H1 (cell line): ENCODE measurements around the gene ZDHHC24. TPM values are rescaled to one million over a fixed set of nuclear protein-coding genes. Genes with fewer than 3 reads are reported as not detected.

Experiments used
- CTCF ChIA-PET: fragments of 300-600 bp; sonication (Branson Sonifier 250); formaldehyde crosslinking; loops from one replicate; lab custom pipeline; 2021; ENCODE audit not compliant: partially characterized antibody; lab: Charles Lee
- POLR2A ChIA-PET: fragments of 300-600 bp; sonication (Branson Sonifier 250); formaldehyde crosslinking; loops from one replicate; lab custom pipeline; 2021; ENCODE audit warnings: inconsistent platforms; ENCODE audit not compliant: partially characterized antibody; lab: Charles Lee
- DNase-seq, 2 experiments: peaks; one replicate each; pipeline versions ENCODE4 v3.0.0 to v3.0.0-alpha.2; 2010 to 2022; ENCODE audit warnings: low spot score in 2 of 2, low read depth in 1 of 2, mixed read lengths in 1 of 2
- FAIRE-seq: peaks from 2 replicates; lab custom pipeline; 2011; peaks lifted over from hg19 to GRCh38; lab: Jason Lieb, UNC
- H2AFZ ChIP-seq: 2 replicates; pipeline ENCODE4 v1.8.1; 2012; ENCODE audit warnings: low read length, inconsistent platforms
- H2AK5ac ChIP-seq: 2 replicates; pipeline ENCODE4 v1.6.1; 2013; ENCODE audit warnings: low read depth, low read length
- H2BK120ac ChIP-seq: replicated peaks from 2 replicates; pipeline ENCODE3; 2013; ENCODE audit warnings: low read depth, low read length, inconsistent platforms
- H2BK12ac ChIP-seq: 2 replicates; pipeline ENCODE4 v1.6.1; 2013; ENCODE audit warnings: low read depth, low read length
- H2BK15ac ChIP-seq: 2 replicates; pipeline ENCODE4 v1.6.1; 2013; ENCODE audit warnings: low read length
- H2BK20ac ChIP-seq: 2 replicates; pipeline ENCODE4 v1.6.1; 2013; ENCODE audit warnings: low read length
- H2BK5ac ChIP-seq: 2 replicates; pipeline ENCODE4 v1.6.1; 2013; ENCODE audit warnings: low read depth, low read length
- H3K14ac ChIP-seq: 2 replicates; pipeline ENCODE4 v1.6.1; 2013; ENCODE audit warnings: inconsistent platforms; ENCODE audit not compliant: insufficient read length
- H3K18ac ChIP-seq: 2 replicates; pipeline ENCODE4 v1.6.1; 2013; ENCODE audit warnings: low read length; ENCODE audit errors: extremely low read depth
- H3K23ac ChIP-seq: 2 replicates; pipeline ENCODE4 v1.6.1; 2013; ENCODE audit warnings: inconsistent platforms; ENCODE audit not compliant: insufficient read length
- H3K23me2 ChIP-seq: 2 replicates; pipeline ENCODE4 v1.6.1; 2013; ENCODE audit warnings: low read depth, low read length
- H3K27ac ChIP-seq: 2 replicates; pipeline ENCODE4 v1.6.1; 2011; ENCODE audit warnings: low read depth, low read length, inconsistent platforms
- H3K27me3 ChIP-seq, 4 experiments: replicated peaks in 1 of 4; 1 replicate in 1 of 4; 2 replicates in 3 of 4; pipeline versions ENCODE4 v1.6.1 to v1.8.1; 2011 to 2013; ENCODE audit warnings: low read length in 3 of 4, mild to moderate bottlenecking in 3 of 4, inconsistent platforms in 2 of 4, mixed read lengths in 2 of 4, moderate library complexity in 1 of 4; ENCODE audit not compliant: control insufficient read depth in 3 of 4, insufficient read depth in 3 of 4; ENCODE audit errors: extremely low read depth in 1 of 4
- H3K36me3 ChIP-seq, 4 experiments: 2 replicates each; pipeline versions ENCODE4 v1.6.1 to v1.8.1; 2011 to 2013; ENCODE audit warnings: mild to moderate bottlenecking in 4 of 4, low read length in 3 of 4, moderate library complexity in 2 of 4, control low read depth in 1 of 4, inconsistent platforms in 1 of 4; ENCODE audit not compliant: insufficient read depth in 4 of 4, control insufficient read depth in 2 of 4
- H3K4ac ChIP-seq: replicated peaks from 2 replicates; pipeline ENCODE3; 2013; ENCODE audit warnings: low read length, low read depth, mixed read lengths, inconsistent platforms; ENCODE audit not compliant: insufficient read length
- H3K4me1 ChIP-seq, 4 experiments: replicated peaks in 1 of 4; 1 replicate in 1 of 4; 2 replicates in 3 of 4; pipeline versions ENCODE4 v1.6.1 to v1.8.1; 2011 to 2013; ENCODE audit warnings: low read length in 3 of 4, inconsistent platforms in 2 of 4, mixed read lengths in 1 of 4; ENCODE audit not compliant: insufficient read depth in 4 of 4, control insufficient read depth in 3 of 4
- H3K4me2 ChIP-seq, 2 experiments: 2 replicates each; pipeline versions ENCODE4 v1.6.1 to v1.8.1; 2011 to 2013; ENCODE audit warnings: low read depth in 2 of 2, low read length in 2 of 2, control low read depth in 1 of 2, inconsistent platforms in 1 of 2, mild to moderate bottlenecking in 1 of 2; ENCODE audit not compliant: insufficient read depth in 1 of 2
- H3K4me3 ChIP-seq, 4 experiments: fragments of 200-600, 300-600 bp in 1 of 4; sonication (generic), shearing (Covaris generic), sonication (Bioruptor Twin) in 1 of 4; 2 replicates each; pipeline versions ENCODE4 v1.5.1 to v1.8.1; 2011 to 2016; ENCODE audit warnings: low read length in 4 of 4, low read depth in 3 of 4, control low read depth in 2 of 4, inconsistent platforms in 2 of 4, mild to moderate bottlenecking in 2 of 4, mixed read lengths in 1 of 4, moderate library complexity in 1 of 4; ENCODE audit not compliant: insufficient read depth in 2 of 4; ENCODE audit errors: extremely low read depth in 1 of 4
- H3K56ac ChIP-seq: replicated peaks from 2 replicates; pipeline ENCODE3; 2013; ENCODE audit warnings: low read depth, mild to moderate bottlenecking, mixed read lengths, low read length, inconsistent platforms; ENCODE audit not compliant: insufficient read length
- H3K79me1 ChIP-seq: 2 replicates; pipeline ENCODE4 v1.6.1; 2013; ENCODE audit warnings: low read depth, low read length, control low read depth
- H3K79me2 ChIP-seq, 2 experiments: 2 replicates each; pipeline versions ENCODE4 v1.6.1 to v1.8.1; 2012 to 2013; ENCODE audit warnings: low read length in 2 of 2, mild to moderate bottlenecking in 2 of 2, inconsistent platforms in 1 of 2; ENCODE audit not compliant: insufficient read depth in 2 of 2, control insufficient read depth in 1 of 2
- H3K9ac ChIP-seq, 4 experiments: replicated peaks in 1 of 4; 1 replicate in 1 of 4; 2 replicates in 3 of 4; pipeline versions ENCODE4 v1.6.1 to v1.8.1; 2011 to 2013; ENCODE audit warnings: low read depth in 3 of 4, low read length in 3 of 4, control low read depth in 2 of 4, mild to moderate bottlenecking in 2 of 4, moderate library complexity in 2 of 4, inconsistent platforms in 1 of 4; ENCODE audit errors: extremely low read depth in 1 of 4
- H3K9me3 ChIP-seq, 2 experiments: 2 replicates each; pipeline versions ENCODE4 v1.6.1 to v1.8.1; 2012 to 2013; ENCODE audit warnings: mild to moderate bottlenecking in 2 of 2, moderate library complexity in 2 of 2, control low read depth in 1 of 2, inconsistent platforms in 1 of 2, low read depth in 1 of 2, low read length in 1 of 2, mixed read lengths in 1 of 2; ENCODE audit not compliant: insufficient read depth in 2 of 2
- H4K20me1 ChIP-seq, 2 experiments: replicated peaks in 1 of 2; 2 replicates each; pipeline versions ENCODE3 to v1.8.1; 2011 to 2013; ENCODE audit warnings: inconsistent platforms in 2 of 2, low read length in 2 of 2, mild to moderate bottlenecking in 1 of 2; ENCODE audit not compliant: insufficient read depth in 2 of 2, control insufficient read depth in 1 of 2
- H4K5ac ChIP-seq: 2 replicates; pipeline ENCODE4 v1.6.1; 2013; ENCODE audit warnings: low read length, low read depth, mixed read lengths, inconsistent platforms; ENCODE audit not compliant: insufficient read length
- H4K8ac ChIP-seq: 2 replicates; pipeline ENCODE4 v1.8.0; 2013; ENCODE audit warnings: mild to moderate bottlenecking, moderate library complexity, low read length, inconsistent platforms; ENCODE audit not compliant: insufficient read depth; ENCODE audit errors: extremely low read depth
- H4K91ac ChIP-seq: replicated peaks from 2 replicates; pipeline ENCODE3; 2013; ENCODE audit warnings: low read length, mixed read lengths, inconsistent platforms; ENCODE audit not compliant: insufficient read length
- CEBPB ChIP-seq: IDR thresholded peaks from 2 replicates; pipeline ENCODE4 v1.6.1; 2012; ENCODE audit warnings: low read depth, low read length
- CTBP2 ChIP-seq: IDR thresholded peaks from 2 replicates; pipeline ENCODE4 v1.7.0; 2011; ENCODE audit warnings: borderline replicate concordance, mild to moderate bottlenecking, moderate library complexity, mixed read lengths, low read length; ENCODE audit not compliant: insufficient read depth, insufficient read length
- FOSL1 ChIP-seq: IDR thresholded peaks from 2 replicates; pipeline ENCODE4 v1.6.1; 2011; ENCODE audit warnings: mild to moderate bottlenecking, low read depth, low read length, moderate library complexity; ENCODE audit not compliant: insufficient read depth
- JUND ChIP-seq: IDR thresholded peaks from 2 replicates; pipeline ENCODE4 v1.6.1; 2011; ENCODE audit warnings: mild to moderate bottlenecking, improper control_type of control experiment, low read length
- KDM1A ChIP-seq: fragments of 200-600, 300-600 bp; sonication (generic); IDR thresholded peaks from 2 replicates; pipeline ENCODE4 v1.7.1; 2016; ENCODE audit warnings: mild to moderate bottlenecking, low read length, borderline replicate concordance
- WGBS, 2 experiments: shearing (Covaris generic) in 1 of 2; methylation state at CpG; one replicate each; pipeline versions ENCODE4 v1.1.6 to v1.1.7; 2013 to 2015; ENCODE audit warnings: low lambda C conversion rate in 2 of 2, mixed read lengths in 2 of 2, inconsistent platforms in 1 of 2, low coverage in 1 of 2, missing lambda C conversion rate in 1 of 2; ENCODE audit not compliant: insufficient replicate concordance in 2 of 2, insufficient coverage in 1 of 2, insufficient read length in 1 of 2; ENCODE audit errors: extremely low coverage in 1 of 2, missing lambda C conversion rate in 1 of 2; 5-methylcytosine and 5-hydroxymethylcytosine counted together
- polyA plus RNA-seq, 7 experiments: library from polyadenylated mRNA; depleted of rRNA in 3 of 7; stranded (reverse) in 5 of 7; unstranded in 2 of 7; fragments of >200 nt in 5 of 7; fragments of 200-250 nt in 2 of 7; gene quantifications; 1 replicate in 5 of 7; 2 replicates in 1 of 7; 4 replicates in 1 of 7; pipeline versions ENCODE4 v1.2.1 to v1.2.3, GENCODE V29; 2011 to 2013; ENCODE audit warnings: missing spikeins in 2 of 7, mixed read lengths in 2 of 7
- total RNA-seq: library from RNA; stranded (reverse); fragmentation: NEBNext Ultra II Directional; extraction: Animal tissue kit (Norgen Biotek cat#: 25700); gene quantifications from 2 replicates; pipeline ENCODE4 v1.2.1, GENCODE V29; 2021
- TF ChIP-seq, protein P1 (sequence below): IDR thresholded peaks from 2 replicates; pipeline ENCODE4 v1.6.1; 2012; ENCODE audit warnings: inconsistent platforms
- TF ChIP-seq, protein P2 (sequence below): IDR thresholded peaks from 2 replicates; pipeline ENCODE4 v1.6.1; 2011; ENCODE audit warnings: low read length, improper control_type of control experiment

The ZDHHC24 gene
- total and polyA plus RNA-seq, 2 of the 8 experiments (the other 6 are each of a cell fraction or from before 2014, with no cell fraction given), result 8.4 to 9.7 TPM

DNA sequence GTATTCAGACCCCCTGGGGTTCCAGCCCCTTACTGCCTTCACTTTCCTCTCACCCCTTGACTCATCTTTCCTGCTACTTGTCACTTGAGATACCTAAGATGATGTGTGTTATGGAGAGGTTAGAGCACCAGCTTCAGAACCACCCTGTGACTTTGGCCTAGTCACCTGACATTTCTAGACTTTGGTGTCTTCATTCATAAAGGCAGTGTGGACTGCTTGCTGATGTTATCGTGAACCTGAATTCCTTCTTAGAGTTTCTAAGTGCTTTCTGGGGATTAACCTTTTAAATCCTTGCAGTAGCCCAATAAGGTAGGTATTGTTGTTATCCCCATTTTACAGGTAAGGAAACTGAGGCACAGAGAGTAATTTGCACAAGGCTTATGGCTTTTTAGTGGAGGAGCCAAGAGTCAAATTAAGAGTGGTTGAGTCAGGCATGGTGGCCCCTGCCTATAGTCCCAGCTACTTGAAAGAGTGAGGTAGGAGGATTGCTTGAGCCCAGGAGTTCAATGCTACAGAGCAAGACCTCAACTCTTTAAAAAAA is 40.5 kb downstream of the ZDHHC24 start:
- no peak overlapping the region for H3K4me3 ChIP-seq
- TF ChIP-seq FOSL1 (no peak), CTBP2 (no peak), CEBPB (no peak), JUND (no peak), KDM1A (no peak)
- TF ChIP-seq, protein P1, sequence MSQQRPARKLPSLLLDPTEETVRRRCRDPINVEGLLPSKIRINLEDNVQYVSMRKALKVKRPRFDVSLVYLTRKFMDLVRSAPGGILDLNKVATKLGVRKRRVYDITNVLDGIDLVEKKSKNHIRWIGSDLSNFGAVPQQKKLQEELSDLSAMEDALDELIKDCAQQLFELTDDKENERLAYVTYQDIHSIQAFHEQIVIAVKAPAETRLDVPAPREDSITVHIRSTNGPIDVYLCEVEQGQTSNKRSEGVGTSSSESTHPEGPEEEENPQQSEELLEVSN, result no peak
- TF ChIP-seq, protein P2, sequence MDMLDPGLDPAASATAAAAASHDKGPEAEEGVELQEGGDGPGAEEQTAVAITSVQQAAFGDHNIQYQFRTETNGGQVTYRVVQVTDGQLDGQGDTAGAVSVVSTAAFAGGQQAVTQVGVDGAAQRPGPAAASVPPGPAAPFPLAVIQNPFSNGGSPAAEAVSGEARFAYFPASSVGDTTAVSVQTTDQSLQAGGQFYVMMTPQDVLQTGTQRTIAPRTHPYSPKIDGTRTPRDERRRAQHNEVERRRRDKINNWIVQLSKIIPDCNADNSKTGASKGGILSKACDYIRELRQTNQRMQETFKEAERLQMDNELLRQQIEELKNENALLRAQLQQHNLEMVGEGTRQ, result no peak

More for the DNA sequence above, 40.5 kb downstream of the ZDHHC24 start:
- Histone ChIP-seq H3K27ac (no peak overlapping the region), H3K27me3 (no peaks in the 10 kb centered on the region), H4K91ac (no peak overlapping the region), H2BK20ac (no peak overlapping the region), H2AFZ (no peak overlapping the region), H2BK5ac (no peak overlapping the region), H3K14ac (no peak overlapping the region), H2BK120ac (no peak overlapping the region), H3K4me2 (no peak overlapping the region), H3K79me1 (no peaks in the 10 kb centered on the region), H4K5ac (no peak overlapping the region), H4K8ac (no peak overlapping the region), H3K79me2 (no peaks in the 10 kb centered on the region), H3K4me1 (no peaks in the 10 kb centered on the region), H3K4ac (no peak overlapping the region), H2BK12ac (no peak overlapping the region), H2AK5ac (no peak overlapping the region), H3K9me3 (no peaks in the 10 kb centered on the region), H3K56ac (no peak overlapping the region), H3K23me2 (no peaks in the 10 kb centered on the region), H3K23ac (no peak overlapping the region), H3K36me3 (peaks cover 0 to 9% (median 1%) of the 10 kb centered on the region in 4 experiments; a peak in 1 of 8 replicates), H2BK15ac (no peak overlapping the region), H3K18ac (no peak overlapping the region), H3K9ac (no peak overlapping the region), H4K20me1 (no peaks in the 10 kb centered on the region)
- POLR2A ChIA-PET, result no interaction called here
- FAIRE-seq (no peak), DNase-seq (no peak)
- CTCF ChIA-PET, result interaction anchor here (1.2 to 2.0 kb wide), 5 partner anchors 10 to 173 kb away, joined by 3 to 6 read pairs (median 4); partner anchors contain the start of genes CCDC87 and CCS
- WGBS, 2 experiments, result 100% methylated on average over 1 of the region's 1 CpG; no CpG with 5 or more reads in 1 of the 2 experiments
